Stromal cell of bone marrow (primary cell): ENCODE data around the gene ULBP3.
"Not testable (repeated sequence)": the region's sequence is repeated elsewhere in the genome, so short reads cannot be mapped to it uniquely, and the experiment has no call there.

Experiments
- DNase-seq: peaks from one replicate; pipeline ENCODE4 v3.0.0-alpha.2; 2012; ENCODE audit warnings: low read depth

ULBP3 gene

DNA sequence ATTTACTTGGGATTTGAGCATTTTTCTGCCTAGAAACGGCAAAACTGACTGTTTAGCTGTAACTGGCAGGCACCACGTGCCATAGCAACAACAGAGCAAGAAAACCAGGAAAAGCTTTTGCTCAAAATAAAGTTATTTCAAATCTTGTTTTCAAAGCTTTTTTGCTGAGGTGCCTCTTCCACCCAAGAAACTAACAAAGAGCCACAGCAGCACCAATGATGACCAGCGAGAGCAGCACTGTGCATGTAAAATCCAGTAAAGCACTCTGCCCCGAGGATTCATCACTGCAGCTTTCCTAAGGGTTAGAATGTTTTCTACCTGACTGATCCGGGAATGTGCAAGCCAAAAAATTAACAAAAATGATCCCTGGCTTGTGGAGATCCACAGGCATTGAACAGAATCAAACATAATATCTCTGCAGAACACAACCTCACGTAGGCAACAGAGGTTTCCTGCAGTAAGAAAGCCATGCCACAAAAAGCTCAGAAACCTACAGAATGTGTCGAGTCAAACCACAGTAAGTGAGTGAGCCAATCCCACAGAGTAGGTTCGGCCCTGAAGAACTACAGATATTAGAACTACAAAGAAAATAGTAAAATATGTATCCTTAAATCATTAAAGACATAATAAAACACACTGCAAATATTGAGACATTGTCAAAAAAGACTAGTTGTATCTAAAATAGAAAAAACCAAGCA is 7.4 kb upstream of the ULBP3 start:
- no peak for DNase-seq

GRCh38 chr6:150075034-150075421 is 6.1 kb upstream of the ULBP3 start:
- no peak for DNase-seq

GRCh38 chr6:150074396-150075033 is 5.6 kb upstream of the ULBP3 start:
- not testable (repeated sequence) for DNase-seq

- no peak for DNase-seq
These were observed 3.3 kb upstream of the ULBP3 start for GRCh38 chr6:150072201-150072600.

DNA sequence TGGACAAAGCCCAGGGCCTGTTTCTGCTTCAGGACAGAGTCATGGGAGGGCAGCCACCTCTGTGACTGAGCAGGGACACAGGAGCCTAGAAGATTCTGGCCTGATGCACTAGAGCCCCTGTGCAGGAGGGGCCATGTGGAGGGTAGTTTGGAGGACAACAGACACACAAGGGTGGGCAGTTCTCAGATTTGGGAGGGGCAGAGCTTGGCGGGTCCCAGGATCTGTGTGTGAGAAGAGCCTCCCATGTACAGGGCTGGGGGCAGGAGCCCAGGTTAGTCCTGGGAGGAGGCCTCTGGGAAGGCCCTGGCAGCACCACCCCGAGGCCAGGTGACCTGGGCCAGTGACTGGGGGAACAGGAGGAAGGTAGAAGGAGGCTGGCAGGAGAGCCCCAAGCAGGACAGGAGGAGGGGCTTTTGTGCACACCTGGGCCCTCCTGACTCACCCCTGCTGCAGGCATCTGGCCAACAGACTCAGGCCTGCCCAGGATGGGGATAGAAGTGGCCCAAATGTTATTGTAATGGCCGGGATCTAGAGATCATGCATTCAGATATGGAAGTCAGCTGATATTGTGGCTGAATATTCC is 1.4 kb upstream of the ULBP3 start:
- DNase-seq: no peak

DNA sequence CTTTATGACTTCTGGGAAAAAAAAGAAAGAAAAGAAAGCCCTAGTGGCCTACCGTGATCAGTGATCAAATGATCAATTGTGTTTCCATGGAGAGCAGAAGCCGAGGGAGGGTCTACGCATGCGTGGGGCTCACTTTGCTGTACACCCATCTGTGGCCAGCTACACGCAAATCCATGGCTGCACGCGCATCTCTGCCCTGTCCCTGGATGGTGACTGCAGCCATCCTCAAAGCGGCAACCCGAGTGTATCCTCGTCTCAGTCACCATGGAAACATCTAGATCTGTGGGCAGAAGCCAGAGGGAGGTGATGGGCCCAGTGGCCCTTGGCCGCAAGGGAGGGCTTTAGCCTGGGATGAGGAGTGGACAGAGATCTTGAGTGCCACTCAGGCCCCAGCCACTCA is 785 bp upstream of the ULBP3 start:
- no peak for DNase-seq

DNA sequence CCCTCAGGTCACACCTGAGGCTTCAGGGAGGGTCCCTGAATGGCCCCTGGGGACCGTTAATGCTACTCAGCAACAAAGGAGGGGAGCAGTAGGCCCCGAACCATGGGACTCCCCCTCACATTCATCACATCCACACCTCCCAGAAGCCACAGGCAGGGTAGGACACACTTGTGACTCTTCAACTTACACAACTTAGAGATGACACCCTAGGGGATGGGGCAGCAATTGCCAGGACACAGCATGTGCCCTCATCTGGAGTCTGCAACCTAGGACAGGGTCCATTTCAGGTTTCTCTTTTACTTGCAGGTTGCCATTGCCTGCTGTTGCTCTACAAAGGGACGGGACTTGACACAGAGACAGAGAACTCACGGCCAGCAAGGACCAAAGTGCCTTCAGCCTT is 770 bp downstream of the ULBP3 start:
- DNase-seq: no peak

DNA sequence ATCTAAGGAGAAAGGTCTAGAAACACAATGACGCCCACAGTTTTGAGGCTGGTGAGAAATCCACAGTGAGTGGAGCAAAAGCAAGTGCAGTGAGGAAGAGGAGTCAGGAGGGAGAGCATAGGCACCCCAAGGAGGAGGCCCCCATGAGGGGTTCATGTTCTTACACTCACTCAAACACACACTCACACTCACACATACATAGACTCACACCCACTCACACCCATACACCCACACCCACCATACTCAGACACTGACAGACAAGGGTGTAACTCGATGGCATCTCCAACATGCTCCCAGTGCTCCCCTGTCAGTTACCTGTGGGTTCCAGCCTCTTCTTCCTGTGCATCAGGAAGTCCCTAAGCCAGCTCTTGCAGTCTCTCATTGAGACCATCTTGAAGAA is 3.8 kb downstream of the ULBP3 start:
- no peak for DNase-seq

DNA sequence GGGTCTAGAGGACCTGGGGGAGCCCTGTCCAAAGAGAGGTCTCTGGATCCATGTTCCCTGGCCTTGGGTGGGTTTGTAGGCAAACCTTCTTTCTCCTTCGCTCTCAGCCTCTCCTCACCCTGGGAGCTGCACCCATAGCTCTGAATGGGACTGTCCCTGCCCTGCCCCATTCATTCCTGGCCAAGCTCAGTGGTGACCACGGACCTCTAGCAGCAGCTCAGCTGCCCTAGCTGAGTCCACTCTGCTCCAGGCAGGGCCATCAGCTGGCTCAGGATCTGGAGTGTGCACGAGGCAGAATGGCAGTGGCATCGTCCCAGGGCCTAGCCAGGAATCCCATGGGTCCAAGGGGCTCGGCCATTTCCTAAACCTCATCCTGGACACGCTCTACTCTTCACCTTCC is 5.3 kb downstream of the ULBP3 start:
- no peak for DNase-seq

GRCh38 chr6:150059973-150060372 is 8.9 kb downstream of the ULBP3 start:
- DNase-seq: not testable (repeated sequence)

DNA sequence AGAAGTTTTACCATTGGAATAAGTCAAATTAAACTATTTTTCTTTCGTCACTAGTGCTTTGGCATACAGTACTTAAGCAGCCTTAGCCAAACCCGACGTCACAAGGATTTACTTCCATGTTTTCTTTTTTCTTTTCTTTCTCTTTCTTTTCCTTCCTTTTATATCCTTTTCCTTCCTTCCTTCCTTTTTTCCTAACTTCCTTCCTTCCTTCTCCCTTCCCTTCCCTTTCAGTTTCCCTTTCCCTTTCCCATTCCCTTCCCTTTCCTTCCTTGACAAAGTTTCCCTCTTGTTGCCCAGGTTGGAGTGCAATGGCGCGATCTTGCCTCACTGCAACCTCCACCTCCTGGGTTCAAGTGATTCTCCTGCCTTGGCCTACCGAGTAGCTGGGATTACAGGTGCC is 9.9 kb downstream of the ULBP3 start:
- DNase-seq: no peak

DNA sequence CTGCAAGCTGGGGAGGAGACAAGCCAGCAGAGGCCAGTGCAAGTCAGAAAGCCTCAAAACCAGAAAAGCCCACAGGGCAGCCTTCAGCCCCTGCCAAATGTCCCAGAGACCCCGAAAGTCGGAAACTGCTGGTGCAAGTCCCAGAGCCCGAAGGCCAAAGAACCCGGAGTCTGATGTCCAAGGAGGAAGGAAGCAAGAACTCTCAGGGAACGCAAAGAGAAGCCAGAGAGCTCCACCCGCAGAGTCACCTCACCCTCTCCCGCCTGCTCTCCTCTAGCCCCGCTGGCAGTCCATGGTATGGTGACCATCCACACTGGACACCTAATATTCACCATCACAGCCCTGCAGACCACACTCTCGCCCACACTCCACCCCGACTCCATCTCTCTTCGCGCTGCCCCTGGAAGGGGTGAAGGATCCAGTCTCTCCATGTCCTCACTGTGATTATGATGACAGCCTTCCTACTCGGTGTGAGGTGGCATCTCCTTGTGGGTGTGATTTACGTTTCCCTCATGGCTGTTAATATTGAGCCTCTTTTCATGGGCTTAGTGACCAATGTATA is 10.6 kb downstream of the ULBP3 start:
- no peak for DNase-seq

- no peak for DNase-seq
These were observed 11.4 kb downstream of the ULBP3 start for GRCh38 chr6:150057501-150057951.

- DNase-seq: no peak
These were observed 12.0 kb downstream of the ULBP3 start for GRCh38 chr6:150056916-150057315.

DNA sequence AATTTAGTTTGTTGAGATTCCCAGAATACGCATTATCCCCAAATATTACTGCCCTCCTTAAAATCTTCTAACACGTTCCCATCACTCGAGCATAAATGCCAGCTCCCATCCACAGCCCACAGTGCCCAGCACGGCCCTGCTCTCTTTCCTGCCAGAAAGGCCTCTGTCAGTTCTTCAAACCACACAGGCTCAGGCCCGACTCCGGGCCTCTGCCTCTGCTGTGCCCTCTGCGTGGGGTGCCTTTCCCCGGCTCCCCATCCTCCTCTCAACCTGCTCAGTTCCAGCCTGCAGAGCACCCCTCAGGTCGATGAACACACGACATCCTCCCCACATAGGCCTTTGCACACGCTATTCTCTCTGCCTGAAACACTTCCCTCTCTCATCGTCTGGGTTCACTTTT is 12.8 kb downstream of the ULBP3 start:
- no peak for DNase-seq

DNA sequence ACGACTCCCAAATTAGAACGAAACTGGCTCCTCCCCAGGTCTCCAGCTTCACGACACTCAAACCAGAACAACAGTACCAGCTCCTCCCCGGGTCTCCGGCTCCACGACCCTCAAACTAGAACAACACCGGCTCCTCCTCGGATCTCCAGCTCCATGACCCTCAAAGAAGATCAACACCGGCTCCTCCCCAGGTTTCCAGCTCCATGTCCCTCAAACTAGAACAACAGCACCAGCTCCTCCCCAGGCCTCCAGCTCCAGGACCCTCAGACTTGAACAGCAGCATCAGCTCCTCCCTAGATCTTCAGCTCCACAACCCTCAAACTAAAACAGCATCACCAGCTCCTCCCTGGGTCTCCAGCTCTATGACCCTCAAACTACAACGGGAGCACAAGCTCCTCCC is 13.8 kb downstream of the ULBP3 start:
- no peak for DNase-seq

DNA sequence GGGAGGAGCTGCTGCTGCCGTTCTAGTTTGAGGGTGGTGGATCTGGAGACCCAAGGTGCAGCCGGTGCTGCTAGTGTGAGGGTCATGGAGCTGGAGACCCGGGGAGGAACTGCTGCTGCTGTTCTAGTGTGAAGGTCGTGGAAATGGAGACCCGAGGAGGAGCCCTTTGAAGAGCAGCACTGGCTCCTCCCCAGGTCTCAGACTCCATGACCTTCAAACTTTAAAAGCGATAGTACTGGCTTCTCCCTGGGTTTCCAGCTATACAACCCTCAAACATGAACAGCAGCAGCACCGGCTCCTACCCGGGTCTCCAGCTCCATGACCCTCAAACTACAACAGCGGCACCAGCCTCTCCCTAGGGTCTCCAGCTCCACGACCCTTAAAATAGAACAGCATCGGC is 15.5 kb downstream of the ULBP3 start:
- DNase-seq: no peak

DNA sequence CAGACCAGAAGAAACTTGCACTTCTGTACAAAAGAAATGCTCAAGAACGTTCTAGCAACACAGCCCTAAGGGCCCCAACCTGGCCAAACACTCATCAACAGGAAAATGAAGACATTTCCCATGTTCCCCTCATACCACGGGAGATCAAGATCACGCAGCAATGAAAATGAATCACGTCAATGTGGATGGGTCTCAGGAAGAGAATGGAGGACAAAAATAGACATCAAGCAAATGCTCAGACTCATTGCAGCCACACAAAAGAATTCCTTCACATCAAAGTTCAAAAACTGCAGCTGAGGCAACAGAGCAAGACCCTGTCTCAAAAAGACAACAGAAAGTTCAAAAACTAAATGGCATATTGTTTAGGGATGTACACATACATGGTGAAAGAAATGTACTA is 18.1 kb downstream of the ULBP3 start:
- no peak for DNase-seq

- DNase-seq: no peak
These were observed 20.8 kb downstream of the ULBP3 start for GRCh38 chr6:150048099-150048498.

DNA sequence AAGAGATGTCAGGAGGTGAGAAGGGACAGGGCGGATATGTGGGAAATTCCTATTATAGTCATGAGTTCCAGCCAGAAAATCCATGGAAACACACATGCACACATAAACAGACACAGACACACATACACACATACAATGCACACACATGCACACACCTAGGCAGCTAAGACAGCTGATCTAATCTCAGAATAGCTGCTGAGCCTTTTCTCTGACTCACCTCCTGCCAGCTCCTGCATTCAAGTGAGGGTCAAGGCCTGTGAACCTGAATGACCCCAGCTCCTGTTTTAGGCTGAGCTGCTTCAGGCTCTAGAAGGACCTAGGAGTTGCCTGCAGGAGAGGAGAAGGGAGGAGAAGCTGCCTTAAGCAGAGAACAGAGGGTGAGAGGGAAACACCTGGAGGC is 22.0 kb downstream of the ULBP3 start:
- DNase-seq: no peak

GRCh38 chr6:150044621-150045145 is 24.2 kb downstream of the ULBP3 start:
- DNase-seq: no peak

GRCh38 chr6:150043501-150044412 is 25.2 kb downstream of the ULBP3 start:
- DNase-seq: no peak
